ENCODE measurements around the gene LMTK2. TPM values are rescaled to one million over a fixed set of nuclear protein-coding genes. Genes with fewer than 3 reads are reported as not detected.

Gene LMTK2
- total RNA-seq, 1 donor from 2014 or later: 12.9 TPM

DNA sequence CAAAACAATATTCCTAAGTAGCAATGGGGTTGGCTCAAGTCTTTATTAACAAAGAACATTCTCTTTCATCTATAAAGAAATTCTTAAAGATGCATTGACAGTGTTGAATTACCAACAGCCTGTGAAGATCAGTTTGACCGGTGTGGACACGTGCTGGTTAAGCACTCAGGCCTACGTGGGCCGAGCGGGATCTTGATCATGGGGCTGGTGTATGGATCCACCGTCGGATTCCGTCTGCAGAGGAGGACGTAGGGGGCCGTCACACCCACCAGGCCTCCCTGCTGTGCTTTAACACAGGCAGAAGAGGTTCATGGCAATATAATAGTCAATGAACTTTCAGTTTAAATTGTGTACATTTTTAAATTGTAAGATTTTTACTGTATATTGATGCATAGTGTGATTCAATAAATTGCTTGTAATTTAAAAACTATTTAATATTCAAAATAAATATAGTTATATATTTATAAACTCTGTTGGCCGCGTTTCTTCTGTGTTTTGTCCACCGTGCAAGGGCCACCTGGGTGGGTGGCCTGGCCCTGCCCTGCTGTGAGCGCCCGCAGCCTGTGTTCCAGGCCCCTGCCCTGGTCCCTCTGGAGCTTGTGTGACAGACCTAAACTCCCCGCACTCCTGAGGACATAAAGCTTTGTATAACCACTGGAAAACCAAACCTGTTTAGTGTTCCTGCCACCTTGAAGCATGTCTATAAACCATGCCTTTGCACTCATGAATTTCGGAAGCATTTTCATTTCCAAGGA, 102.7 kb downstream of the LMTK2 start:
- TF ChIP-seq, protein P1, sequence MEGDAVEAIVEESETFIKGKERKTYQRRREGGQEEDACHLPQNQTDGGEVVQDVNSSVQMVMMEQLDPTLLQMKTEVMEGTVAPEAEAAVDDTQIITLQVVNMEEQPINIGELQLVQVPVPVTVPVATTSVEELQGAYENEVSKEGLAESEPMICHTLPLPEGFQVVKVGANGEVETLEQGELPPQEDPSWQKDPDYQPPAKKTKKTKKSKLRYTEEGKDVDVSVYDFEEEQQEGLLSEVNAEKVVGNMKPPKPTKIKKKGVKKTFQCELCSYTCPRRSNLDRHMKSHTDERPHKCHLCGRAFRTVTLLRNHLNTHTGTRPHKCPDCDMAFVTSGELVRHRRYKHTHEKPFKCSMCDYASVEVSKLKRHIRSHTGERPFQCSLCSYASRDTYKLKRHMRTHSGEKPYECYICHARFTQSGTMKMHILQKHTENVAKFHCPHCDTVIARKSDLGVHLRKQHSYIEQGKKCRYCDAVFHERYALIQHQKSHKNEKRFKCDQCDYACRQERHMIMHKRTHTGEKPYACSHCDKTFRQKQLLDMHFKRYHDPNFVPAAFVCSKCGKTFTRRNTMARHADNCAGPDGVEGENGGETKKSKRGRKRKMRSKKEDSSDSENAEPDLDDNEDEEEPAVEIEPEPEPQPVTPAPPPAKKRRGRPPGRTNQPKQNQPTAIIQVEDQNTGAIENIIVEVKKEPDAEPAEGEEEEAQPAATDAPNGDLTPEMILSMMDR (IDR thresholded peaks at IDR 0.05; ENCODE audit: insufficient read depth, low read length, severe bottlenecking): no peak
- no peaks in the 10 kb centered on the region for H3K36me3 ChIP-seq (ENCODE audit: control insufficient read depth, insufficient read depth, low read length)
- FAIRE-seq: no peak
- DNase-seq (ENCODE audit: low read depth): no peak
- H3K27me3 ChIP-seq (ENCODE audit: control insufficient read depth, insufficient read depth, low read length): no peaks in the 10 kb centered on the region
- H3K4me3 ChIP-seq (ENCODE audit: low read depth, low read length): no peak overlapping the region

DNA sequence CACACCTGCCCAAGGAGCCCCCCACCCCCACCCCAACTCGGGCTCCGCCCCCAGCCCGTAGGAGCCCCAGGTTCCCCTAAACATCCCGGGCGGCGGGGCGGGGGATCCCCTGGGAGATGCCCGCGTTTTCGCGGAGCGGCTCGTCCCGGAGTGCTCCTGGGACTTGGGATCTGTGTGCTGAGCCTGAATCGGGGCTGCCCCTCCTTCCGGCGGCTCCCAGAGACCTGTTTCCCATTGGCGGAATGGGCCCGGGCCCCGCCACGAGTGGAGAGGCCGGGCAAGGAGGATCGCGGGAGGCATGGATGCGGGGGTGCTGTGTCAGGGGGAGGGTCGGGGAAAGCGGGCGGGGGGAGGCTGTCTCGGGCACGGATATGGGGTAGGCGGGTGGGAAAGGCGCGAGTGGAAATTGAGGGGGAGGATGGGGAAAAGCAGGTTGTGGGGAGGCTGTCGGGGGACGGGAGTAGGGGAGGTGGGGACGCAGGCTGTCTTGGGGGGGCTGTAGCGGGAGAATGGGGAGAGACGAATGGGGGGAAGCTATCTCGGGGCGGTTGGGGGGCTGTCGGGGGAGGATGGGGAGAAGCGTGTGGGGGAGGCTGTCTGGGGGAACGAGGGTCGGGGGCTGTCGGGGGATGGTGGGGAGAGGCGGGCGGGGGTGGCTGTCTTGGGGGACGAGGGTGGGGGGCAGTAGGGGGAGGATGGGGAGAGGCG, 104.0 kb downstream of the LMTK2 start:
- H3K36me3 ChIP-seq (ENCODE audit: control insufficient read depth, insufficient read depth, low read length): no peaks in the 10 kb centered on the region
- FAIRE-seq: no peak
- no peak for DNase-seq (ENCODE audit: low read depth)
- TF ChIP-seq, protein P1 (IDR thresholded peaks at IDR 0.05; ENCODE audit: insufficient read depth, low read length, severe bottlenecking): no peak
- H3K4me3 ChIP-seq (ENCODE audit: low read depth, low read length): peak overlapping the region; percentile 33
- H3K27me3 ChIP-seq (ENCODE audit: control insufficient read depth, insufficient read depth, low read length): no peaks in the 10 kb centered on the region

DNA sequence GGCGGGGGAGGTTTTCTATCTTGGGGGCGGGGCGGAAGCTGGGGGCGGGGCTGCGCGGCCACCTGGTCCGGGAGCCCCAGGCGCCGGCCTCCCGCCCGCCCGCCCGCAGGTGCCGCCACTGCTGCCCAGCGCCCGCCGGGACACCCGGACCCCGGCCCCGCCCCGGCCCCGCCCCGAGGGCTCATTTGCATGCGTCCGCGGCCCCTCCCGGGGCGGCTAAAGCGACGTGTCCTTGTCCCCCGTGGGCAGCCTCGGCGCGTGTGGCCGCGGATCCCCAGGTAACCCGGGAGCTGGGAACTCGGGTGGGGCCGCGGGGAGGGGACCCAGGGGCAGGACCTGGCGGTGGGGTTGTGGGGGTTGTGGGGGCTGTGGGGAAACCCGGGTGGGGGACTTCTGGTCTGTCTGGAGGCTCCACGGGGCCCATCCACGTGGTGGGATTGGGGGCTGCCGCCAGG, 104.6 kb downstream of the LMTK2 start, which contains the start of gene BHLHA15:
Gene BHLHA15, plus strand, starts transcription at position 219 of the 455 bp plus-strand sequence. CDS start 871 bp downstream, outside the sequence.
- Histone ChIP-seq H3K36me3 (ENCODE audit: control insufficient read depth, insufficient read depth, low read length) (no peaks in the 10 kb centered on the region), H3K4me3 (ENCODE audit: low read depth, low read length) (peak within 1 kb of the TSS; percentile 33), H3K27me3 (ENCODE audit: control insufficient read depth, insufficient read depth, low read length) (no peaks in the 10 kb centered on the region)
- TF ChIP-seq, protein P1 (IDR thresholded peaks at IDR 0.05; ENCODE audit: insufficient read depth, low read length, severe bottlenecking): no peak
- FAIRE-seq (no peak), DNase-seq (ENCODE audit: low read depth) (no peak)

DNA sequence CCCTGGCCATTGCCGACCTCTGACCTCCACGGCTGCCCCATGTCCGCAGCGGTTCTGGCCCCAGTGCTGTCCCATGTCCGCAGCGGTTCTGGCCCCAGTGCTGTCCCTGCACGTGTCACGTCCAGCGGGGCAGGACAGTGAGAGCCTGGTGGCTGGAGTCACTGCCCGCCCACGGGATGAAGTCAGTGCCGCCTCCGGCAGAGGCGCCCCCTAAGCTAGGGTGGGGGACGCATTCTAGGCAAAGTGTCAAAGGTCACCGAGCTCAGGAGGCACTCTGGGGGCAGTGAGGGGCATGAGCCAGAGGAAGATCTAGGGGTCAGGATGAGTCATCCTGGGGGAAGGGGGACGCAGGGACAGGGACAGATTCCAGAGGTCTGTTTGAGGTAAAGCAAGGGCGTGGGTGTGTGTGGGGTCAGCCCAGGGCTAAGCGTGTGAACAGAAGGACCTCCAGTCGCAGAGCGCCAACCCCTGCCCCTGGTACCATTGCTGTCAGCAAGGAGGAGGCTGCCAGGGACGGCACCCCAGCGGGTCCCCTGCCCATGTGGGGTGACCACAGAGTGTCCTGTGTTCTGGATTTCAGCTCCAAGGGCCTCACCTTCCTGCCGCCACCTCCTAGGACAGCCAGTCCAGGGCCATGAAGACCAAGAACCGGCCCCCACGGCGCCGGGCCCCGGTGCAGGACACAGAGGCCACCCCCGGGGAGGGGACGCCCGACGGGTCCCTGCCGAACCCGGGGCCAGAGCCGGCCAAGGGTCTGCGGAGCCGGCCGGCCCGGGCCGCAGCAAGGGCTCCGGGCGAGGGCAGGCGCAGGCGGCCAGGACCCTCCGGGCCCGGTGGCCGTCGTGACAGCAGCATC, 105.2 kb downstream of the LMTK2 start:
- no peak for FAIRE-seq

DNA sequence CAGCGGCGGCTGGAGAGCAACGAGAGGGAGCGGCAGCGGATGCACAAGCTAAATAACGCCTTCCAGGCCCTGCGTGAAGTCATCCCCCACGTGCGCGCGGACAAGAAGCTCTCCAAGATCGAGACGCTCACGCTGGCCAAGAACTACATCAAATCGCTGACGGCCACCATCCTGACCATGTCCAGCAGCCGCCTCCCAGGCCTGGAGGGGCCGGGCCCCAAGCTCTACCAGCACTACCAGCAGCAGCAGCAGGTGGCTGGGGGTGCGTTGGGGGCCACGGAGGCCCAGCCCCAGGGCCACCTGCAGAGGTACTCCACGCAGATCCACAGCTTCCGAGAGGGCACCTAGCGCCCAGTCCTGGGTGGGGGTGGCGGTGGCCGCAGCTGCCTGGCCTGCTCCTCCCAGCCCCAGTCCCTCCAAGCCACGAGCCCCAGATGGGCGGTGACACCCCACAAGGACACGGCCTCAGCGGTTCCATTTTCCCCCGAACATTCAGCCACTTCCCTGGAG, 105.9 kb downstream of the LMTK2 start:
- Histone ChIP-seq H3K4me3 (ENCODE audit: low read depth, low read length) (no peak overlapping the region), H3K27me3 (ENCODE audit: control insufficient read depth, insufficient read depth, low read length) (no peaks in the 10 kb centered on the region), H3K36me3 (ENCODE audit: control insufficient read depth, insufficient read depth, low read length) (no peaks in the 10 kb centered on the region)
- FAIRE-seq (no peak), DNase-seq (ENCODE audit: low read depth) (no peak)
- TF ChIP-seq, protein P1 (IDR thresholded peaks at IDR 0.05; ENCODE audit: insufficient read depth, low read length, severe bottlenecking): no peak

More for the DNA sequence above, 105.2 kb downstream of the LMTK2 start:
- DNase-seq (ENCODE audit: low read depth): no peak
- Histone ChIP-seq H3K4me3 (ENCODE audit: low read depth, low read length) (peak overlapping the region; percentile 32), H3K36me3 (ENCODE audit: control insufficient read depth, insufficient read depth, low read length) (no peaks in the 10 kb centered on the region), H3K27me3 (ENCODE audit: control insufficient read depth, insufficient read depth, low read length) (no peaks in the 10 kb centered on the region)
- TF ChIP-seq, protein P1 (IDR thresholded peaks at IDR 0.05; ENCODE audit: insufficient read depth, low read length, severe bottlenecking): no peak

All from bronchial epithelial cell (primary cell).